Measurements from ENCODE around the gene MICAL3.

- TF ChIP-seq CTCF (IDR thresholded peaks at IDR 0.05): no peak
- no peak for TF ChIP-seq ZFX (IDR thresholded peaks at IDR 0.05; ENCODE audit: borderline replicate concordance)
Observed at GRCh38 chr22:17949642-17950473, 74.5 kb downstream of the MICAL3 start.
